RWPE1 (cell line): ENCODE measurements around the gene CXCR4.

Source experiments
- CTCF ChIA-PET: fragments of 350-600 bp; sonication (Branson Sonifier 250); formaldehyde crosslinking; extraction: SDS; loops from one replicate; lab custom pipeline; 2021; lab: Yijun Ruan, JAX
- POLR2A ChIA-PET: fragments of 400-600 bp; formaldehyde crosslinking; extraction: SDS; loops from one replicate; lab custom pipeline; 2020; ENCODE audit warnings: antibody characterized with exemption; ENCODE audit not compliant: low non-redundant PET; lab: Yijun Ruan, JAX
- DNase-seq: peaks from one replicate; pipeline ENCODE4 v3.0.0; 2012; ENCODE audit warnings: low spot score
- H3K27ac ChIP-seq: fragments of 450-650 bp; 2 replicates; pipeline ENCODE4 v1.5.1; 2017
- TF ChIP-seq, protein P1 (sequence below): fragments of 450-650 bp; conservative IDR thresholded peaks from 2 replicates; pipeline ENCODE4 v1.5.1; 2017; ENCODE audit warnings: low read depth, mild to moderate bottlenecking

CXCR4 gene

DNA sequence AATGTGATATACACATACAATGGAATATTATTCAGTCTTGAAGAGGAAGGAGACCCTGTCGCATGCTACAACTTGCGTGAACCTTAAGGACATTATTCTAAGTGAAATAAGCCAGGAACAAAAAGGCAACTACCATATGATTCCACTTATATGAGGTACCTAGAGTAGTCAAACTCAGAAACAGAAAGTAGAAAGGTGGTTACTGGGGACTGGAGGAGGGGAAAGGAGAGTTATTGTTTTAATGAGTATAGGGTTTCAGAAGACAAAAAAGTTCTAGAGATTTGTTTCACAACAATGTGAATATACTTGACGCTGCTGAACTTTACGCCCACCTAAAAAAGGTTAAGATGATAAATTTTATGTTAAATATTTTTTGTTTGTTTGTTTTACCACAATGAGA, 47.0 kb downstream of the CXCR4 start:
- H3K27ac ChIP-seq = no peak overlapping the region
- no peak for DNase-seq
- TF ChIP-seq, protein P1, sequence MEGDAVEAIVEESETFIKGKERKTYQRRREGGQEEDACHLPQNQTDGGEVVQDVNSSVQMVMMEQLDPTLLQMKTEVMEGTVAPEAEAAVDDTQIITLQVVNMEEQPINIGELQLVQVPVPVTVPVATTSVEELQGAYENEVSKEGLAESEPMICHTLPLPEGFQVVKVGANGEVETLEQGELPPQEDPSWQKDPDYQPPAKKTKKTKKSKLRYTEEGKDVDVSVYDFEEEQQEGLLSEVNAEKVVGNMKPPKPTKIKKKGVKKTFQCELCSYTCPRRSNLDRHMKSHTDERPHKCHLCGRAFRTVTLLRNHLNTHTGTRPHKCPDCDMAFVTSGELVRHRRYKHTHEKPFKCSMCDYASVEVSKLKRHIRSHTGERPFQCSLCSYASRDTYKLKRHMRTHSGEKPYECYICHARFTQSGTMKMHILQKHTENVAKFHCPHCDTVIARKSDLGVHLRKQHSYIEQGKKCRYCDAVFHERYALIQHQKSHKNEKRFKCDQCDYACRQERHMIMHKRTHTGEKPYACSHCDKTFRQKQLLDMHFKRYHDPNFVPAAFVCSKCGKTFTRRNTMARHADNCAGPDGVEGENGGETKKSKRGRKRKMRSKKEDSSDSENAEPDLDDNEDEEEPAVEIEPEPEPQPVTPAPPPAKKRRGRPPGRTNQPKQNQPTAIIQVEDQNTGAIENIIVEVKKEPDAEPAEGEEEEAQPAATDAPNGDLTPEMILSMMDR = no peak
- CTCF ChIA-PET = no interaction called here
- POLR2A ChIA-PET = no interaction called here

DNA sequence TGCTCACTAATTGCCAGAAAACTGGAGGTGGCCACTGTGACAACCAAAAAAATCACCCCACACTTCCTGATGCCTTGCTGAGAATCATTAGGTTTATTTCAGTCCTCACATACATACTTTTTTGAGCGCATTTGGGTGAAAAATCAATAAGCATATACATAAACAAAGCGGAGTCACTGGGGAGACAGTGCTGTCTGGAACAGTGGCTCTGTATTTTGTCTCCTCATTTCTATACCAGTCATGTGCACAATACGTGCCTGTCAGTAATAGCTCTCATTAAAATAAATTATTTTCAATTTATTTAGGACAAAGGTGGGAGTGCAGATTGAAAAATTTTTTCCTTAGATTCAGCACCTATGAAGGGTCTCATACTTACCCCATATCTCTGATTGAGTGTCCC, 48.2 kb downstream of the CXCR4 start:
- CTCF ChIA-PET = no interaction called here
- no peak overlapping the region for H3K27ac ChIP-seq
- TF ChIP-seq, protein P1 = no peak
- DNase-seq = no peak
- POLR2A ChIA-PET = no interaction called here

DNA sequence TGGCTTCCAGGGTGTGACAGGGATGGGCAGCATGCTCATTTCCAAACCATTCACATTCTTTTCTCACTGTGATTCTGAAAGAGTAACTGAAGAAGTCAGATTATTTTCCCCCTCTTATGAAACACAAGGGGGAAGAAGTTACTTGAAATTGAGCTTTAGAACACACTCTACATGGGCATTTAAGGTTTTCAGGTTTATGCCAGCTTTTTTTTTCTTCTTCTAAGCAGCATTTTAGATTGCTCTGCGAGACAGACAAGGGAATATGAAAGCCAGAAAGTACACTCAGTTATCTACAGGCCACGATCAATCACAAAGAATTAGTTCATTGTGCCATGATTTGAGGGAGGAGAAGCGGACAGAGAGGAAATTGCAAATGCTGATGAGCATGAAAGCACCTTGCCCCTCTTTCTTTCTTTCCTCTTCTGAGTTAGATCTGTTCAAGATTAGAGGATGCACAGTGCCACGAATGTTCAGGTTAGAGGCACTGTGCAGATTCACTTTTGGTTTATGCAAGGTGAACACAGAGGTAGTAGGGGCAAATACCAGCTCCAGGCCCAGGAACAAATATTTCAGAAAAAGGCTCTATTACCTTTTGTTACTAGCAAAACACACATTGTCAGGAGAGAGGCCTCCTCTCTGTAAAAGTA, 49.2 kb downstream of the CXCR4 start:
- ChIA-PET CTCF (no interaction called here), POLR2A (no interaction called here)
- TF ChIP-seq, protein P1 = no peak
- DNase-seq = no peak
- H3K27ac ChIP-seq = no peak overlapping the region

DNA sequence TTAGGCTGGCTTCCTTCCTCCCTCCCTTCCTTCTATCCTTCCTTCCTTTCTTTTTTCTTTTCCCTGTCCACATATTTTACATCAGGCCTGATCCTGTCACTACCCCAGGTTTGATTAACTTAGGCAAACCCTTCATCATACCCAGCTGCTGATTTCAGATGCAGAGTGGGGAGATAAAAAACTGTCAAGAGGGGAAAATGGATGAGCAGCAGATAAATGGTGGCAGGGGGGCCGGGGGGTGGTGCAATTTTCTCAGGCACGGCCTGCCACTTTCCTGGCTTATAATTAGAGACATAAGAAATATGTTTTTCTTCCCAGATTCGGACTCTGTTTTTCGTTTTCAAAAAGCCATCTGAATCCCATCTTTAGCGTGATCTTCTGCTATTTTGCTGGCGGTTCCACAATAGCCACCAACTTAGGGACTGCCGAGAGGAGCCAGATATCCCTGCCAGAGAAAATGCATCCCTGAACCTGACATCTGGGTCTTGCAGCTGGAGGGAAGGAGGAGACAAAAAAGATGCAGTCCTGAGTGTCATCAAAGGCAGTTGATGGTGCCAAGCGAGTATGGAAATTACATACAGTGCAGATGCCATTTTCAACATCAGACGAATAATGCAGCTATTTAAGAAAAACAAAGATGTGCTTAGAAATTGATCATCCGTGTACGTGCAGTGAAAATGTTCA, 49.9 kb downstream of the CXCR4 start:
- ChIA-PET POLR2A (no interaction called here), CTCF (interaction anchor here (0.7 kb wide), 1 partner anchor 77 kb away, joined by 3 read pairs; no protein-coding TSS in a partner anchor)
- no peak for DNase-seq
- TF ChIP-seq, protein P1 = no peak
- no peak overlapping the region for H3K27ac ChIP-seq

DNA sequence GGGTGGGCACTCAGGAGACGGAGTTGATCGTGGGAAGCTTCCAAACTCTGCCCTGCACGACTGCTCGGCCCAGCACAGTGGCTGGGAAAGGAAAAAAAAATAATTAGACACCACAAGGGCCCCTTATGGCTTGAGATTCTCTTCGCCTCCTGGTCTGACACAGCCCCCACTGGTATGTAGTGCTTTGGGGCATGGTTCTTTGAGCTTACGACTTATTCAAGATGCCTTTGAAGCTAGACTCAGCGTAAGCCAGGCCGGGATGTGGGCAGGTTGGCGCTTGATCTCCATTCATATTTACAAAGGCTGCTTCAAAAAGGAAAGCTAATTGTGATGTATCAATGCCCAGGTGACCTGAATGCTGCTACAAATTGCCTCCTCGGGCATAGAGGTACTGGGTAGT, 50.5 kb downstream of the CXCR4 start:
- TF ChIP-seq, protein P1 = no peak
- no peak for DNase-seq
- POLR2A ChIA-PET = no interaction called here

DNA sequence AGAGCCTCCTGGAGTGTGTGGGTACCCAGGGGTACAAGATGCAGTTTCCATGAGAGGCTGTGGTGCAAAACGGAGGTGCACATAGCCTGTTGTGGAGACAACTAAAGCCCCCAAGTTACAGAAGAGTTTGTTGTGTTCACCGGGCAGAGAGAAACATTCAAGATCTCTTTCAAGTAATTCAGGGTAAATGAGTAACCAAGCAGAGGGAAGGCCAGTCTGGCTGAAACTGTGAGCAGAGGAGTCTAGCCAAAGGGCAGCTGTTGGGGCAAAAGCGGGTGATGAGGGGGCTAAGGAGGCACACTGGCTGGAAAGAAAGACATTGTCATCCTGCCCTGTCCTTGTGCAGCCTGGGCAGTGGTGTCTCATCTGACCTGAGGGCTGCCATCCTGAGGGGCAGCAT, 52.0 kb downstream of the CXCR4 start:
- CTCF ChIA-PET = no interaction called here
- TF ChIP-seq, protein P1 = no peak
- no peak for DNase-seq
- POLR2A ChIA-PET = no interaction called here
- H3K27ac ChIP-seq = no peak overlapping the region

More for the DNA sequence above, 50.5 kb downstream of the CXCR4 start:
- CTCF ChIA-PET = interaction anchor here (0.7 kb wide), 1 partner anchor 78 kb away, joined by 3 read pairs; no protein-coding TSS in a partner anchor
- no peak overlapping the region for H3K27ac ChIP-seq
